ENCODE results near the gene RBM17.

DNA sequence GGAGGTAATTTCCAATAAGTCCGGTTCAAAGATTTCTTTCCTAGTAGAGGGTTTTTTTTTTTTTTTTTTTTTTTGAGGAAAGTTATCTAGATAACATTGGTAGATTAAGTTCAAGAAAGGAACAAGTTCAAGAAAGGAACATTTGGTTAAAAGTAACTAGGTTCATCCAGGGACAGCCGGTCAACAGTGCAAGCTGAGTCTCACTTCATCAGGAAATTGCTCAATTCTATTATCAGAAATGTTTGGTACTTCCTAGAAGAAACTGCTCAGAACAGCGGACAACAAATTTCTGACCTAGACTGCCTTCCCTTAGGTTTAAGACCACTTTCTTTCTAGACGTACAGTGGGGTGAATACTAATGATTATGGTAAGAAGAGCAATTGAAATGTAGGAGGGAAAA, 23.0 kb upstream of the RBM17 start:
- TF ChIP-seq, protein P1, sequence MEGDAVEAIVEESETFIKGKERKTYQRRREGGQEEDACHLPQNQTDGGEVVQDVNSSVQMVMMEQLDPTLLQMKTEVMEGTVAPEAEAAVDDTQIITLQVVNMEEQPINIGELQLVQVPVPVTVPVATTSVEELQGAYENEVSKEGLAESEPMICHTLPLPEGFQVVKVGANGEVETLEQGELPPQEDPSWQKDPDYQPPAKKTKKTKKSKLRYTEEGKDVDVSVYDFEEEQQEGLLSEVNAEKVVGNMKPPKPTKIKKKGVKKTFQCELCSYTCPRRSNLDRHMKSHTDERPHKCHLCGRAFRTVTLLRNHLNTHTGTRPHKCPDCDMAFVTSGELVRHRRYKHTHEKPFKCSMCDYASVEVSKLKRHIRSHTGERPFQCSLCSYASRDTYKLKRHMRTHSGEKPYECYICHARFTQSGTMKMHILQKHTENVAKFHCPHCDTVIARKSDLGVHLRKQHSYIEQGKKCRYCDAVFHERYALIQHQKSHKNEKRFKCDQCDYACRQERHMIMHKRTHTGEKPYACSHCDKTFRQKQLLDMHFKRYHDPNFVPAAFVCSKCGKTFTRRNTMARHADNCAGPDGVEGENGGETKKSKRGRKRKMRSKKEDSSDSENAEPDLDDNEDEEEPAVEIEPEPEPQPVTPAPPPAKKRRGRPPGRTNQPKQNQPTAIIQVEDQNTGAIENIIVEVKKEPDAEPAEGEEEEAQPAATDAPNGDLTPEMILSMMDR (conservative IDR thresholded peaks at IDR 0.05; ENCODE audit: low read depth, low read length), result no peak
- TF ChIP-seq EZH2 (IDR thresholded peaks at IDR 0.05; ENCODE audit: low read length, unreplicated experiment) (no peak), EZH2phosphoT487 (IDR thresholded peaks at IDR 0.05; ENCODE audit: borderline replicate concordance, low read length) (no peak)

Measured in PC-3 (cell line).